Activated CD4-positive, alpha-beta T cell treated with anti-CD3 and anti-CD28 coated beads, Interleukin-2, amount 50 U/mL, for 4 hours (primary cell): Measurements from ENCODE around the gene TMEM37.

Experiments used
- DNase-seq, 2 experiments: peaks; one replicate each; pipeline ENCODE4 v3.0.0-alpha.2; 2020

The TMEM37 gene

GRCh38 chr2:119481501-119482455 lies 50.1 kb downstream of the TMEM37 start:
- no peak for DNase-seq

GRCh38 chr2:119482481-119483394 lies 51.1 kb downstream of the TMEM37 start:
- no peak for DNase-seq

- no peak for DNase-seq
Observed at GRCh38 chr2:119483395-119483753, 51.7 kb downstream of the TMEM37 start.

GRCh38 chr2:119483896-119484718 lies 52.5 kb downstream of the TMEM37 start:
- DNase-seq: no peak

- DNase-seq: no peak
Observed at GRCh38 chr2:119484834-119485233, 53.2 kb downstream of the TMEM37 start.

GRCh38 chr2:119485336-119486110 lies 53.9 kb downstream of the TMEM37 start:
- no peak for DNase-seq

- no peak for DNase-seq
Observed at GRCh38 chr2:119486196-119486827, 54.7 kb downstream of the TMEM37 start.

GRCh38 chr2:119486886-119487285 lies 55.2 kb downstream of the TMEM37 start:
- no peak for DNase-seq

- DNase-seq: no peak
Observed at GRCh38 chr2:119487434-119488244, 56.0 kb downstream of the TMEM37 start.
